ENCODE results near the gene PRKRIP1.

PRKRIP1 gene

GRCh38 chr7:102410123-102410522 lies 14.0 kb downstream of the PRKRIP1 start:
- no peak overlapping the region for H3K4me3 ChIP-seq (ENCODE audit: low read depth, low read length)
- DNase-seq (ENCODE audit: low read depth): no peak
- no peak for TF ChIP-seq CTCF (IDR thresholded peaks at IDR 0.05; ENCODE audit: control insufficient read depth, extremely low read depth, insufficient read depth)

GRCh38 chr7:102410918-102411317 lies 14.8 kb downstream of the PRKRIP1 start:
- no peak overlapping the region for H3K4me3 ChIP-seq (ENCODE audit: low read depth, low read length)
- DNase-seq (ENCODE audit: low read depth): no peak
- no peak for TF ChIP-seq CTCF (IDR thresholded peaks at IDR 0.05; ENCODE audit: control insufficient read depth, extremely low read depth, insufficient read depth)

DNA sequence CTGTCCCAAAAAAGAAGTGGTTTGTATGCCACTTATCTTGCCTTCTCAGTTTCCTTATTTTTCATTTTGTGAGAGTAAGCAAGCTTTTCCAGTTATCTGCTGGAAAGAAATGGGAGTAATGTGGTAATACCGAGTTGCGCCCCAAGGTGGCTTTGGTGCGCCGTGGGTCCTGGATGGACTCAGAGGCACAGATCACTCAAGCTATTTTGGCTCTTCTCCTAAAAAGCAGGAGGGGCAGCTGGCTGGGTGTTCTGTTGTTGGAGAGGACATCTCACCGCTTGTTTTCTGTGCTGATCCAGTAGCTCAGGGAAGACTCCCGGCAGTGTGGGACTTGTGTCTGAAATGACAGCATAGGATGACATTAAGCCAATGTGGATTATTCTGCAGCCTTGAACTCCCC lies 16.4 kb downstream of the PRKRIP1 start:
- no peak for DNase-seq (ENCODE audit: low read depth)
- H3K4me3 ChIP-seq (ENCODE audit: low read depth, low read length): no peak overlapping the region
- TF ChIP-seq CTCF (IDR thresholded peaks at IDR 0.05; ENCODE audit: control insufficient read depth, extremely low read depth, insufficient read depth): peak; percentile 28; the same call in 1 of the 2 replicates

DNA sequence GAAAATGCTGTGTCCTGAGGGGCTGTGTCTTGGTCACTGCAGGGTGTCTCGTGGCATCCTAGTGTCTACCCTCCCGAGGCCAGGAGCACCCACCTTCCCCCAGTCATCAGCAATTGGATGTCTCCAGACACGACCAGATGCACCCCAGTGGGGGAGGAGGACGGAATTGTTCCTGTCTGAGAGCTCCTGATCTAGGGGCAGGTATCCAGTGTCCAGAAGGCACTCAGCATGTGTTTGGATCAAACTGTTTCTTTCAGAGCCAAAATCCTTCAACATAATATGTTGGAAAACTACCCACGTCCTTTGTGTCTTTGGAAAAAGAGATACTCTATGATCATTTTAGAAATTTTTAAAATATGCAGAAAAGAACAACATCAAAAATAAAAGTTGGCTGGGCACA lies 16.9 kb downstream of the PRKRIP1 start:
- no peak for DNase-seq (ENCODE audit: low read depth)
- H3K4me3 ChIP-seq (ENCODE audit: low read depth, low read length): no peak overlapping the region
- TF ChIP-seq CTCF (IDR thresholded peaks at IDR 0.05; ENCODE audit: control insufficient read depth, extremely low read depth, insufficient read depth): no peak

GRCh38 chr7:102413611-102414010 lies 17.4 kb downstream of the PRKRIP1 start:
- no peak for DNase-seq (ENCODE audit: low read depth)
- H3K4me3 ChIP-seq (ENCODE audit: low read depth, low read length): no peak overlapping the region
- no peak for TF ChIP-seq CTCF (IDR thresholded peaks at IDR 0.05; ENCODE audit: control insufficient read depth, extremely low read depth, insufficient read depth)

DNA sequence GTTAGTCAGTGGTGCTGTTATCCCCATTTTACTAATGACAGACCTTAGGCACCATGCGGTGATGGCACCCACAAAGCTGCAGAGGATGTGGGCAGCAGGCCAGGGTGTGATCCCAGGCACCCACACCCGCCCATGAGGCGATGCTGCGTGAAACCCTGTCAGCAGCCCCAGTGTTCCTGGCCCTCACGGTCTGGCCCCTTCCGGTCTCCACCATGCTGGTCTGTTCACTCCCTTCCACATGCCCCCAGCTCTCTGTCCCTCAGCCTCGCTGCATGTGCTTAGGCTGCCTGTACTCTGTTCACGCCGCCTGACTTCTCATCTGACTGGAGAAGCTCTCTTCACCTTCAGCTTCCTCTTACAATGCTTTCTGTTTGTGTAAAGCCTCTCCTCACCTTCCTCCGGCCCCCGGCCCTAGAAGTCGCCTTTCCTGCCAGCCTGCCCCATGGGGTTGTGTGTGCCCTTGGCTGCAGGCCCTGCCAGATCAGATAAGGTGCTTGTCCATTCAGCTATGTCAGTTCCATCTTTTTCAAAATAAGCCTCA lies 19.6 kb downstream of the PRKRIP1 start:
- peak; percentile 1; the same call in 1 of the 2 replicates for TF ChIP-seq CTCF (IDR thresholded peaks at IDR 0.05; ENCODE audit: control insufficient read depth, extremely low read depth, insufficient read depth)
- no peak overlapping the region for H3K4me3 ChIP-seq (ENCODE audit: low read depth, low read length)
- peak; percentile 52 for DNase-seq (ENCODE audit: low read depth)

DNA sequence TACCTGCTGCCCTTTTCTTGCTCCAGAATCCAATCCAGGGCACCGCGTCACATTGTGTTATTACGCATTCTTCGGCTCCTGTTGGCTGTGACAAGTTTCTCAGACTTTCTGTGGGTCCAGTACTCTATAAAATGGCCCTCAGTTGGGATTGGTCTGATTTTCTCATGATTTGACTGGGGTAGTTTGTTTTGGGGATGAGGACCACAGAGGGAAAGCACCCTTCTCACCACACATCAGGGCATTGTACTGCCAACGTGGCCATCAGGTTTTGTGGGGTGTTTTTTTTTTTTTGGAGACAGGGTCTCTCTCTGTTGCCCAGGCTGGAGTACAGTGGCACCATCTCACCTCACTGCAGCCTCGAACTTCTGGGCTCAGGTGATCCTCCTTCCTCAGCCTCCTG lies 20.2 kb downstream of the PRKRIP1 start:
- TF ChIP-seq CTCF (IDR thresholded peaks at IDR 0.05; ENCODE audit: control insufficient read depth, extremely low read depth, insufficient read depth): no peak
- no peak for DNase-seq (ENCODE audit: low read depth)
- no peak overlapping the region for H3K4me3 ChIP-seq (ENCODE audit: low read depth, low read length)
